B cell (primary cell): ENCODE results near the gene PSAP. TPM values are rescaled to one million over a fixed set of nuclear protein-coding genes. Genes with fewer than 3 reads are reported as not detected.

Experiments used
- ATAC-seq: fragments of 200-7000 bp; cut with Tn5 transposase; one replicate; pipeline ENCODE4 v1.10.0; 2021; ENCODE audit warnings: low read depth, mild to moderate bottlenecking, moderate number of reproducible peaks, moderate library complexity
- CTCF ChIA-PET: fragments of 350-600 bp; sonication (Branson Sonifier 250); formaldehyde crosslinking; loops from one replicate; lab custom pipeline; 2021; ENCODE audit warnings: antibody characterized with exemption, inconsistent platforms; lab: Charles Lee
- POLR2A ChIA-PET: fragments of 350-600 bp; sonication (Branson Sonifier 250); formaldehyde crosslinking; loops from one replicate; lab custom pipeline; 2021; ENCODE audit warnings: antibody characterized with exemption; lab: Charles Lee
- DNase-seq: peaks from one replicate; pipeline ENCODE4 v3.0.0; 2013
- H2AFZ ChIP-seq: 2 replicates; pipeline ENCODE4 v1.6.1; 2012; ENCODE audit warnings: mild to moderate bottlenecking, low read depth, low read length; ENCODE audit not compliant: insufficient read depth, poor library complexity, severe bottlenecking
- H3K27ac ChIP-seq, 2 donors: 1 replicate in 1 of 2; 2 replicates in 1 of 2; pipeline ENCODE4 v1.5.1; 2012 to 2013; ENCODE audit warnings: low read length in 2 of 2, mild to moderate bottlenecking in 2 of 2, moderate library complexity in 1 of 2
- H3K27me3 ChIP-seq, 4 experiments: fragments of 200-600 bp in 1 of 4; sonication (generic) in 1 of 4; replicated peaks in 1 of 4; 1 replicate in 2 of 4; 2 replicates in 2 of 4; pipeline versions ENCODE4 v1.6.1 to v1.7.0; 2013 to 2016; ENCODE audit warnings: low read length in 3 of 4, mild to moderate bottlenecking in 2 of 4, mixed read lengths in 1 of 4, moderate library complexity in 1 of 4; ENCODE audit not compliant: insufficient read depth in 4 of 4, control insufficient read depth in 3 of 4; ENCODE audit errors: control extremely low read depth in 1 of 4
- H3K36me3 ChIP-seq, 2 experiments: replicated peaks in 1 of 2; 1 replicate in 1 of 2; 2 replicates in 1 of 2; pipeline versions ENCODE4 v1.6.1 to v1.7.1; 2013; ENCODE audit warnings: low read length in 1 of 2; ENCODE audit not compliant: insufficient read depth in 2 of 2, control insufficient read depth in 1 of 2; ENCODE audit errors: control extremely low read depth in 1 of 2, extremely low read depth in 1 of 2
- H3K4me1 ChIP-seq, 2 donors: fragments of 200-600 bp in 1 of 2; sonication (generic) in 1 of 2; 1 replicate in 1 of 2; 2 replicates in 1 of 2; pipeline versions ENCODE4 v1.5.1 to v1.6.1; 2013 to 2017; ENCODE audit warnings: low read length in 2 of 2; ENCODE audit not compliant: control insufficient read depth in 2 of 2, insufficient read depth in 2 of 2
- H3K4me2 ChIP-seq: replicated peaks from 2 replicates; pipeline ENCODE3; 2012; ENCODE audit warnings: mild to moderate bottlenecking, low read depth, low read length; ENCODE audit not compliant: poor library complexity, severe bottlenecking
- H3K4me3 ChIP-seq, 5 experiments: fragments of 200-600 bp in 1 of 5; sonication (generic) in 1 of 5; 1 replicate in 3 of 5; 2 replicates in 2 of 5; pipeline versions ENCODE4 v1.5.1 to v1.7.0; 2011 to 2016; ENCODE audit warnings: low read length in 4 of 5, mild to moderate bottlenecking in 4 of 5, low read depth in 2 of 5, control low read depth in 1 of 5, moderate library complexity in 1 of 5; ENCODE audit not compliant: insufficient read depth in 1 of 5; ENCODE audit errors: control extremely low read depth in 1 of 5, extremely low read depth in 1 of 5
- H3K79me2 ChIP-seq: fragments of 200-600 bp; sonication (generic); one replicate; pipeline ENCODE4 v1.6.0; 2016; ENCODE audit warnings: low read length; ENCODE audit not compliant: control insufficient read depth, insufficient read depth
- H3K9ac ChIP-seq: fragments of 200-600 bp; sonication (generic); 2 replicates; pipeline ENCODE4 v1.6.1; 2017; ENCODE audit warnings: mild to moderate bottlenecking, low read length, moderate library complexity
- H3K9me3 ChIP-seq, 3 donors: one replicate each; pipeline versions ENCODE4 v1.6.1 to v1.7.1; 2013; ENCODE audit warnings: low read length in 2 of 3; ENCODE audit not compliant: control insufficient read depth in 2 of 3, insufficient read depth in 1 of 3; ENCODE audit errors: control extremely low read depth in 1 of 3
- H4K20me1 ChIP-seq: 2 replicates; pipeline ENCODE4 v1.6.0; 2012; ENCODE audit warnings: mild to moderate bottlenecking, low read length; ENCODE audit not compliant: insufficient read depth, control insufficient read depth, poor library complexity, severe bottlenecking
- H3K27ac Mint-ChIP-seq: one replicate; pipeline ENCODE4 v1.8.0; 2021; ENCODE audit warnings: mixed read lengths
- H3K27me3 Mint-ChIP-seq: one replicate; pipeline ENCODE4 v1.8.0; 2021; ENCODE audit warnings: mixed read lengths
- H3K4me1 Mint-ChIP-seq: one replicate; pipeline ENCODE4 v1.8.0; 2021; ENCODE audit warnings: mixed read lengths
- H3K4me3 Mint-ChIP-seq: one replicate; pipeline ENCODE4 v1.8.0; 2021; ENCODE audit warnings: mixed read lengths
- H3K9me3 Mint-ChIP-seq: one replicate; pipeline ENCODE4 v1.8.0; 2022; ENCODE audit warnings: mixed read lengths; ENCODE audit not compliant: insufficient read depth
- CTCF ChIP-seq: fragments of 200-600 bp; IDR thresholded peaks from one replicate; pipeline ENCODE4 v1.8.0; 2022; ENCODE audit warnings: antibody characterized with exemption, mild to moderate bottlenecking
- EZH2 ChIP-seq: IDR thresholded peaks from 2 replicates; pipeline ENCODE4 v1.6.1; 2012; ENCODE audit warnings: borderline replicate concordance, low read depth, mild to moderate bottlenecking, moderate library complexity, low read length; ENCODE audit not compliant: insufficient read depth, poor library complexity, severe bottlenecking
- WGBS: methylation state at CpG from one replicate; pipeline ENCODE4 v1.1.5; 2013; ENCODE audit warnings: missing lambda C conversion rate; ENCODE audit not compliant: insufficient coverage; 5-methylcytosine and 5-hydroxymethylcytosine counted together
- intact Hi-C: fragments of 100-400 bp; cut with micrococcal nuclease; formaldehyde crosslinking; loops from one replicate; pipeline ENCODE4 v1.10.0; 2022
- polyA plus RNA-seq: library from polyadenylated mRNA; depleted of rRNA; stranded (reverse); fragments of >200 nt; gene quantifications from 2 replicates; pipeline ENCODE4 v1.2.3, GENCODE V29; 2012
- total RNA-seq, 2 donors: library from RNA; stranded (reverse); fragments of 120-200 nt in 1 of 2; gene quantifications; 1 replicate in 1 of 2; 2 replicates in 1 of 2; pipeline versions ENCODE4 v1.2.3 to v1.2.4, GENCODE V29; 2013 to 2022

The PSAP gene
- total and polyA plus RNA-seq, 2 donors (not counting 1 experiment from before 2014, with no cell fraction given), result 206 to 509 TPM

- no peak overlapping the region for H3K27ac ChIP-seq
- peaks cover 5% of the 10 kb centered on the region for H3K79me2 ChIP-seq
- 93% methylated on average over 5 of the region's 6 CpGs for WGBS
- intact Hi-C loops, result no loop called here
- H3K4me1 Mint-ChIP-seq, result peaks cover 8% of the 10 kb centered on the region
- H3K27me3 Mint-ChIP-seq, result no peaks in the 10 kb centered on the region
- H3K27ac Mint-ChIP-seq, result no peak overlapping the region
- no peaks in the 10 kb centered on the region for H3K36me3 ChIP-seq
- ChIA-PET CTCF (interaction anchor here (1.3 kb wide), 1 partner anchor 114 kb away, joined by 4 read pairs; no protein-coding TSS in a partner anchor), POLR2A (interaction anchor here (0.6 to 1.0 kb wide), 2 partner anchors 9 to 120 kb away, joined by 3 read pairs; partner anchors contain the start of gene VSIR)
- H3K9ac ChIP-seq, result no peak overlapping the region
- no peaks in the 10 kb centered on the region for H3K9me3 Mint-ChIP-seq
- TF ChIP-seq CTCF (no peak), EZH2 (no peak)
- no peaks in the 10 kb centered on the region for H3K9me3 ChIP-seq
- H3K4me2 ChIP-seq, result no peak overlapping the region
- DNase-seq, result no peak
- H3K4me3 Mint-ChIP-seq, result no peak overlapping the region
- no peak for ATAC-seq
- H2AFZ ChIP-seq, result no peak overlapping the region
- H3K27me3 ChIP-seq, result no peaks in the 10 kb centered on the region
- H3K4me3 ChIP-seq, result no peak overlapping the region
- H4K20me1 ChIP-seq, result no peaks in the 10 kb centered on the region
- peaks cover 5 to 9% of the 10 kb centered on the region in 2 donors for H3K4me1 ChIP-seq
These were observed 68.7 kb downstream of the PSAP start for GRCh38 chr10:71782221-71782916.

- H4K20me1 ChIP-seq, result no peaks in the 10 kb centered on the region
- Mint-ChIP-seq H3K27ac (no peak overlapping the region), H3K4me1 (peaks cover 23% of the 10 kb centered on the region), H3K27me3 (no peaks in the 10 kb centered on the region), H3K4me3 (no peak overlapping the region), H3K9me3 (no peaks in the 10 kb centered on the region)
- peaks cover 21 to 25% of the 10 kb centered on the region in 2 donors for H3K4me1 ChIP-seq
- 94% methylated on average over 9 of the region's 9 CpGs for WGBS
- ChIA-PET CTCF (interaction anchor here (1.3 to 2.0 kb wide), 2 partner anchors 72 to 116 kb away, joined by 4 to 6 read pairs; no protein-coding TSS in a partner anchor), POLR2A (no interaction called here)
- peaks cover 19% of the 10 kb centered on the region for H3K79me2 ChIP-seq
- H3K36me3 ChIP-seq, result no peaks in the 10 kb centered on the region
- TF ChIP-seq CTCF (no peak), EZH2 (no peak)
- H3K27me3 ChIP-seq, result no peaks in the 10 kb centered on the region
- ATAC-seq (no peak), DNase-seq (no peak)
- no peak overlapping the region for H2AFZ ChIP-seq
- H3K9me3 ChIP-seq, result no peaks in the 10 kb centered on the region
- H3K9ac ChIP-seq, result no peak overlapping the region
- no peak overlapping the region for H3K4me2 ChIP-seq
- no peak overlapping the region for H3K4me3 ChIP-seq
- intact Hi-C loops, result no loop called here
- H3K27ac ChIP-seq, result no peak overlapping the region
These were observed 70.3 kb downstream of the PSAP start for GRCh38 chr10:71780719-71781118.
